NT2/D1 (cell line): ENCODE data around the gene LRRC51.

Experiments used
- DNase-seq: peaks from one replicate; pipeline ENCODE4 v3.0.0-alpha.2; 2011; ENCODE audit warnings: low read depth, low spot score
- H3K27me3 ChIP-seq: 2 replicates; pipeline ENCODE4 v1.6.0; 2011; ENCODE audit warnings: mild to moderate bottlenecking; ENCODE audit not compliant: insufficient read length, insufficient read depth
- H3K36me3 ChIP-seq: 2 replicates; pipeline ENCODE4 v1.6.1; 2011; ENCODE audit warnings: mild to moderate bottlenecking, low read length, mixed read lengths; ENCODE audit not compliant: insufficient read depth, insufficient read length
- H3K4me1 ChIP-seq: 2 replicates; pipeline ENCODE4 v1.5.1; 2011; ENCODE audit not compliant: insufficient read depth, insufficient read length
- H3K4me3 ChIP-seq: 2 replicates; pipeline ENCODE4 v1.5.1; 2011; ENCODE audit warnings: low read depth; ENCODE audit not compliant: insufficient read length
- H3K9ac ChIP-seq: 2 replicates; pipeline ENCODE4 v1.6.0; 2011; ENCODE audit warnings: low read depth; ENCODE audit not compliant: insufficient read length
- H3K9me3 ChIP-seq: 2 replicates; pipeline ENCODE4 v1.5.1; 2011; ENCODE audit warnings: mild to moderate bottlenecking, low read length; ENCODE audit not compliant: insufficient read depth
- SUZ12 ChIP-seq: IDR thresholded peaks from 2 replicates; pipeline ENCODE4 v1.6.1; 2011; ENCODE audit not compliant: insufficient read length, insufficient read depth; ENCODE audit errors: extremely low read depth
- YY1 ChIP-seq: IDR thresholded peaks from 2 replicates; pipeline ENCODE4 v1.6.1; 2011; ENCODE audit not compliant: insufficient read length, insufficient read depth
- ZNF274 ChIP-seq: IDR thresholded peaks from 2 replicates; pipeline ENCODE4 v1.6.1; 2011; ENCODE audit warnings: mild to moderate bottlenecking, low read depth, low read length

The LRRC51 gene

DNA sequence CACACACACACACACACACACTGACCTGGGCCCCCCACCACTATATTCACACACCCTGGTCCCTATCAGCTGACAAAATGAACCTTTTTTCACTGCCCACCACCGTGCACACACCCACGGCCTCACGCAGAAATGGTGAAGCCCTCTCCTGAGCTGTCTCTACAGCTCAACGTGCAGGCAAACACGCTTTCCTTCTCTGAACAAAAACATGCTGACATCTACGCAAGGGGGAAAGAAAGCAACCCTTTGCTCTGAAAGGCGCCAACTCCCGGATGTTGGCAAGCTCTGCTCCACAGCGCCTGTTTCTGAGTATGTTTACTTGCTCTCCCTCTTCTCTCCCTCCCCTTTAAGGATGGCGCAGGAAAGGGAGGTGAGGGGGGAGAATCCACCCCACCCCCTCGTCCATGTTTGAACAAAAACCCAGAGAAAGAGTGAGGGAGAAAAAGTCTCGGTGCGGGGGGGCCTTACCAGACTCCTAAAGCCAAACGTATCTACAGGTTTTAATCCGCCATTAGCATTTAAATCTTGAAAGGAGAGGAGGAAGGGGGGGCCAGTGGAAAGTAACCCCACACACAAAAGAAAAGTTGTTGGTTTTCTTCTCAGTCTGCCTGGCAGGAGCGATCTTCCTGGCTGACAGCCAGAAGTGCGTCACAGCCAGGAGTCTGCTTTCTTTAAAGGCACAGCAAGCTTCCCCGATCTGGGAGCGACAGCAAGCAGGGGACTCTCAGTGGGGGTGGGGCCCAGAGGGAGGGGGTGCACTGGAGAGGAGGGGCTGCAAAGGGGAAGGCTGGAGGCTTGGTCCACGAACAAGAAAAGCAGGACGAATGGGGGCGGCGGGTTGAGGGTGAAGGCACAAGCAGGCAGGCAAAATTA, 39.9 kb upstream of the LRRC51 start:
- no peaks in the 10 kb centered on the region for H3K9me3 ChIP-seq
- H3K36me3 ChIP-seq = peaks cover 14% of the 10 kb centered on the region
- no peaks in the 10 kb centered on the region for H3K27me3 ChIP-seq
- no peak for TF ChIP-seq YY1
- no peak for TF ChIP-seq SUZ12
- no peak for TF ChIP-seq ZNF274
- H3K9ac ChIP-seq = peak overlapping the region; percentile 83
- peaks cover 21% of the 10 kb centered on the region for H3K4me1 ChIP-seq
- DNase-seq = peak; percentile 86
- peak overlapping the region; percentile 48 for H3K4me3 ChIP-seq

DNA sequence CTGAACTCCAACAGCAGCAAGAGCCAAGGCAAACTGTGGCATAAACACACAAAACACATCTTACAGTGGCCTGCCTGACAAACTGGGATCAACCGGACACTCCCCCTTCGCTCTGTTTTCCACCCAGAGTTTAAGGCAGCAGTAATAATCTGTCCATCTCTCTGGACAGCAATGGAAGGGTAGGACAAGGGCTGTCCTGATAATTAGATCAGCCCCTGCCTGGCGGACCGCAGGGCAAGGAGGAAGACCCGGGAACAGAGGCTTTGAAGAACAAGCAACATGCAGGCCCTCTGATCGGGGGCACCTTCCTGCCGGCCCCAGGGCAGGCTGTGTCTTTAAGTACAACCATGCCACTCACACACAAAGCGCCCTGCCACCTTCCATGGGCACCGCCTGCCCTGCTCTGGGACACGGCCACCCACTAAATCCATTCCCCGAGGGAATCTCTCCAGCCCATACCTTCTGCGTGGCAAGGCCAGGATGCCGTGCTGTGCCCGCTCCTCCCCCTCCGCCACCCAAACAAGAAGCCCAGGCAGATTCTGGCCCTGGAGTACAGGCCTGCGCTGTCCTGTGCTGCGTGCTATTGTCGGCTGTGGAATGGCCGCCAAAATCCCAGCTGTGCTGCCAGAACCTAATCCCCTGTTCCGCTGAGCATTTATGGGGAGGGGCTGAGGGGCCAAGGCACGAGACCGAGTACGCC, 39.1 kb upstream of the LRRC51 start:
- no peaks in the 10 kb centered on the region for H3K27me3 ChIP-seq
- TF ChIP-seq ZNF274 (no peak), YY1 (no peak), SUZ12 (no peak)
- peak overlapping the region; percentile 73 for H3K9ac ChIP-seq
- H3K4me1 ChIP-seq = peaks cover 24% of the 10 kb centered on the region
- H3K36me3 ChIP-seq = peaks cover 8% of the 10 kb centered on the region
- no peaks in the 10 kb centered on the region for H3K9me3 ChIP-seq
- H3K4me3 ChIP-seq = peak overlapping the region; percentile 48
- DNase-seq = no peak

DNA sequence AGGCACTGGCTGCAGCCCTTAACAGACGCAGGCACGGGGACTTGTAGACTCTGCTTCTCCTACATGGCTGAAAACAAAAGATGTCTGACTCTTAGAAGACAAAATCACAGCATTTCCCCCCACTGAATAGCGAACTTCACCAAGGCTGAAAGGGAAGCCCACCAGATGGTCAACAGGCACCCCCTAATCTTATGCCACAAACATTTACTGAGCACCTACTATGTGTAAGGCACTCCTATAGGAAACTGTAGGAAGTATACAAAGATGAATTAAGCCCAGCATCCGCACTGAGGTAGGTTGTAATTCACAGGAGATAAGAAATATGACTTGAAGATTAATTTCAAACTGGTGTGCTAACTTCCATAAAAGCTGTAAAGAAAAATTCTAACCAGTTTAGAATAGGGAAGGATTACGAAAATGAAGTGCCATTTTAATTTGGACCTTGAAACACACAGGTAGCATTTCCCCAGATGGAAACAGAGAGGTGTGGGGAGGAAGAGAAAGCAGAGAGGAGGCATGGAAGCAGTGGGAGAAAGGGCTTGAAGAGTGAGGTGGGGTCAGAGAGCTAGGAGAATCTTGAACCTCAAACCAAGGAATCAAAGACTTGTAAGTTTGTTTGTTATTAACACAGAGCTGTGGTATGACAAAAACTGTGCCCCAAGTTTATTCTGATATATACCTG, 38.4 kb upstream of the LRRC51 start:
- peak overlapping the region; percentile 73 for H3K9ac ChIP-seq
- TF ChIP-seq YY1 (no peak), ZNF274 (no peak), SUZ12 (no peak)
- no peaks in the 10 kb centered on the region for H3K27me3 ChIP-seq
- H3K9me3 ChIP-seq = no peaks in the 10 kb centered on the region
- H3K4me3 ChIP-seq = peak overlapping the region; percentile 48
- H3K36me3 ChIP-seq = peaks cover 4% of the 10 kb centered on the region
- DNase-seq = no peak
- peaks cover 24% of the 10 kb centered on the region for H3K4me1 ChIP-seq

DNA sequence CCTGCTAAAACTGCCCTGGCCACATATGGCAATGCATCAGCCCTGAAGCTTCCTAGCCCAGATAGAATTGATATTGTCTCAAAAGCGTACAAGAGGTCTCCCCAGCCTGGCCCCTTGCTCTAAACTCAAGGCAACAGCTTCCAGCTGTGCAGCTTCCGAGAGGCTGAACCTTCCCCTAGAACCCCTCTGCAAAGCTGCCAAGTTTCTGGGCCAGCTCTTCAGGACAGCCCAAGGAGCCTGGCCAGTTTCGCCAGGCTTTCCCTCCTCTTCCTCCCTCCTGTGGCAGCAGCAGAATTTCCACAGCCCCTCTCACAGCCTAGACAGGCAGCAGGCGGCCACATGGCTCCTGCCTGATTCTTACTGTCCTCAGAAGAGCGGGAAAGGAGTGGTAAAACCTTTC, 34.8 kb upstream of the LRRC51 start:
- peaks cover 14% of the 10 kb centered on the region for H3K36me3 ChIP-seq
- H3K9me3 ChIP-seq = no peaks in the 10 kb centered on the region
- H3K27me3 ChIP-seq = no peaks in the 10 kb centered on the region
- no peak overlapping the region for H3K4me3 ChIP-seq
- H3K9ac ChIP-seq = no peak overlapping the region
- TF ChIP-seq ZNF274 = no peak
- no peak for TF ChIP-seq SUZ12
- TF ChIP-seq YY1 = no peak
- H3K4me1 ChIP-seq = peaks cover 3% of the 10 kb centered on the region
- no peak for DNase-seq

DNA sequence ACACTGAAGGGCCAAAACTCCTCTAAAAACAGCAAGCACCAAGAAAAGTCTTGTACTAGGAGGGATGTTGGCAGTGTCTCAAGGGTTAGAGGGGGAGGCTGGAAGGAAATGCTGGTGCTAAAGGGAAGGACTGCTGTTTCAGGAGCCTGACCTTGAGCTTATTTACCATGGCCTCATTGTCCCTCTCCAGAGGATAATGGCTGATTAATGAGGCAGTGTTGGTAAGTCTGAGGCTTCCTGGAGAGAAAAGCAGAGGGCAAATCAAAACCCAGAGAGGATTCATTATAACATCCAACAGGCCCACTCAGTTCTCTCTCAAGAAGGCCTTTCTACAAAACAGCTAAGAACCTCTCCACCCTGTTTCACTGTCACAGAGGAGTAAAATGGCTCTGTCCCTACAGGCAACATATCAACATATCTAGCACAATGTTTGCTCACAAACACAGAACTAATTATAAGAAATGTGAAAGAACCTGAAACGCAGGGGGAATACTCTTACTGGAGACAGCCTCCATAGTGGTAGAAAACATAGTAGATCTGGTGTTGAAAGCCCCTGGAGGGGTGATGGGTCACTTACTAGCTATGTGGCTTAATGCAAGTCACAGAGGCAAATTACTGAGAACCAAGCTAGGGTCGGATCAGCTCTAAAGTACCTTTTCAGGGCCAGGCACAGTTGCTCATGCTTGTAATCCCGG, 31.7 kb upstream of the LRRC51 start:
- peak; percentile 43 for DNase-seq
- peaks cover 3% of the 10 kb centered on the region for H3K4me1 ChIP-seq
- TF ChIP-seq ZNF274 = no peak
- TF ChIP-seq SUZ12 = no peak
- H3K9me3 ChIP-seq = no peaks in the 10 kb centered on the region
- no peaks in the 10 kb centered on the region for H3K27me3 ChIP-seq
- no peak overlapping the region for H3K9ac ChIP-seq
- H3K4me3 ChIP-seq = no peak overlapping the region
- peaks cover 14% of the 10 kb centered on the region for H3K36me3 ChIP-seq

DNA sequence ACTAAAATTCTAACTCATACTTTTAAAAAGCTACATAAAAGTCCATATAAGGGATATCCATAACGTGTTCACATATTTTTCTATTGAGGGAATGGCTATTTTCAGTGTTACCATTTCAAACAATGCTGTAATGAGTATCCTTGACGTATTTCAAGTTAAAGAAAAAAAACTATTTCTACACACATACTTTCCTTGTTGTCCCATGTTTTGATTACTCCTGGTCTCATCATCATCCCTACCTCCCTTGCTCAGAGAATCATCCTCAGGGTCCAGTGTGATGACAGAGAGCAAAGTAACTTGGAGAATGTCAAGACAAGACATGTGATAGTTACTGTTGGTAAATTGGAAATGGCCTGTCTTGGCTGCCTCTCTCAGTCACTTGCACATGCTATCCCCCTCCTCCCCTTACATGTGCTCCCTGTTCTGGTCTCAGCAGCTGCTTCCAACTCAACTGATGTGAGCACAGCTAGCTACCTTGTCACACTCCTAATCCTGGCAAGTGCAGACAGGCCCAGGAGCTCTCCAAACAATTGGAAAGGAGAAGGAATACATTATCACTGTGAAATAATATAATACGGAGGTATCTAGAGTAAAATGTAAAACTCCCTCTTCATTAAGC, 22.1 kb upstream of the LRRC51 start:
- Histone ChIP-seq H3K27me3 (no peaks in the 10 kb centered on the region), H3K9me3 (no peaks in the 10 kb centered on the region), H3K4me3 (no peak overlapping the region), H3K36me3 (peaks cover 15% of the 10 kb centered on the region), H3K9ac (no peak overlapping the region), H3K4me1 (no peaks in the 10 kb centered on the region)
- TF ChIP-seq ZNF274 = no peak
- no peak for TF ChIP-seq YY1
- TF ChIP-seq SUZ12 = no peak
- no peak for DNase-seq
